ENCODE measurements around the gene ARHGEF40.

Gene ARHGEF40

GRCh38 chr14:21054768-21055145, 15.3 kb upstream of the ARHGEF40 start:
- H3K9me3 ChIP-seq, result no peaks in the 10 kb centered on the region
- no peaks in the 10 kb centered on the region for H3K4me1 ChIP-seq
- intact Hi-C loops (cut with DNase I; ENCODE audit: low total_unique reads), result no loop called here
- no peak overlapping the region for H3K27ac ChIP-seq
- DNase-seq, result no peak
- no peaks in the 10 kb centered on the region for H3K27me3 ChIP-seq
- H3K4me3 ChIP-seq, result no peak overlapping the region
- H3K36me3 ChIP-seq, result no peaks in the 10 kb centered on the region
- no peak for TF ChIP-seq CTCF (IDR thresholded peaks at IDR 0.05)

- Histone ChIP-seq H3K4me1 (no peaks in the 10 kb centered on the region), H3K4me3 (no peak overlapping the region), H3K36me3 (no peaks in the 10 kb centered on the region), H3K27me3 (no peaks in the 10 kb centered on the region), H3K9me3 (no peaks in the 10 kb centered on the region), H3K27ac (no peak overlapping the region)
- intact Hi-C loops (cut with DNase I; ENCODE audit: low total_unique reads), result no loop called here
- DNase-seq, result no peak
- TF ChIP-seq CTCF (IDR thresholded peaks at IDR 0.05), result no peak
These were observed 14.5 kb upstream of the ARHGEF40 start for GRCh38 chr14:21055432-21056117.

GRCh38 chr14:21056520-21057163, 13.5 kb upstream of the ARHGEF40 start:
- TF ChIP-seq CTCF (IDR thresholded peaks at IDR 0.05), result no peak
- DNase-seq, result no peak
- Histone ChIP-seq H3K36me3 (no peaks in the 10 kb centered on the region), H3K27me3 (no peaks in the 10 kb centered on the region), H3K4me1 (no peaks in the 10 kb centered on the region), H3K9me3 (no peaks in the 10 kb centered on the region), H3K27ac (no peak overlapping the region), H3K4me3 (no peak overlapping the region)
- intact Hi-C loops (cut with DNase I; ENCODE audit: low total_unique reads), result no loop called here

- intact Hi-C loops (cut with DNase I; ENCODE audit: low total_unique reads), result no loop called here
- Histone ChIP-seq H3K27me3 (no peaks in the 10 kb centered on the region), H3K27ac (no peak within 1 kb of the TSS), H3K36me3 (no peaks in the 10 kb centered on the region), H3K4me1 (no peaks in the 10 kb centered on the region), H3K4me3 (no peak within 1 kb of the TSS), H3K9me3 (no peaks in the 10 kb centered on the region)
- TF ChIP-seq CTCF (IDR thresholded peaks at IDR 0.05), result no peak
- no peak for DNase-seq
These were observed 12.1 kb upstream of the ARHGEF40 start, which contains the start of gene RNASE8 for GRCh38 chr14:21057803-21058675. TSS of gene RNASE8 (plus strand) at chr14:21057822. CDS start at chr14:21057893, 71 bp downstream.

GRCh38 chr14:21058903-21059302, 11.2 kb upstream of the ARHGEF40 start:
- H3K27me3 ChIP-seq, result no peaks in the 10 kb centered on the region
- H3K9me3 ChIP-seq, result no peaks in the 10 kb centered on the region
- TF ChIP-seq CTCF (IDR thresholded peaks at IDR 0.05), result no peak
- no peak overlapping the region for H3K27ac ChIP-seq
- intact Hi-C loops (cut with DNase I; ENCODE audit: low total_unique reads), result no loop called here
- no peak overlapping the region for H3K4me3 ChIP-seq
- H3K36me3 ChIP-seq, result no peaks in the 10 kb centered on the region
- H3K4me1 ChIP-seq, result no peaks in the 10 kb centered on the region
- no peak for DNase-seq
